ENCODE measurements around the gene GNG7.

DNA sequence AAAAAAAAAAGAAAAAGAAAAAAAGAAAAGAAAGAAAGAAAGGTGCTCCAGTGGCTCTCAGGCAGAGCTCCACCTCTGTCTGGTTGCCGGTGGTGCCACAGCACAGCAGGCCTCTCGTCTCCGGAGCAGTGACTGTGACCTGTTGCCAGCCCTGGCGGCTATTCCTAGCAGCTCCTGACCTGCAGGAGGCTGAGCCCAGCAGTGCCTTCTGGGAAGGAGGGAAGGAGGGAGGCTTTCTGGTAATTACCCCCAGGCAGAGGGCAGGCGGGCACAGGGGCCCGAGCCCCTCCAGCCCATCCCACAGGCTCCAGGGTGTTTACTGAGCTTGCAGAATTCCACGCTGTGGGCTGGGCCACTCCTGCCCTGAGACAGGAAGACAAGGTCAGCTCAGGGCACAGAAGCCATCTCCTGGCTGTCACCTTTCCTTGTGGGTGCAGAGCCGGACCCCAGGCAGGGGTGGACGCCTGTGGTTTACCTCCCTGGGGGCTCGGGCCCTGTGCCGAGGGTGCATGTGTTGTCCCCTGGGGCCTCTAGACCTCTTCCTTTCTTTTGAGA is 77.9 kb downstream of the GNG7 start:
- TF ChIP-seq EZH2 (IDR thresholded peaks at IDR 0.05; ENCODE audit: insufficient read depth, poor library complexity, severe bottlenecking) (no peak), EZH2phosphoT487 (IDR thresholded peaks at IDR 0.05; ENCODE audit: insufficient read depth, low read depth) (no peak)
